ENCODE measurements around the gene POLE.

Gene POLE

GRCh38 chr12:132633398-132633797 is 53.7 kb downstream of the POLE start:
- DNase-seq (ENCODE audit: low read depth in 2 of 3, low spot score in 1 of 3), result no peak

DNA sequence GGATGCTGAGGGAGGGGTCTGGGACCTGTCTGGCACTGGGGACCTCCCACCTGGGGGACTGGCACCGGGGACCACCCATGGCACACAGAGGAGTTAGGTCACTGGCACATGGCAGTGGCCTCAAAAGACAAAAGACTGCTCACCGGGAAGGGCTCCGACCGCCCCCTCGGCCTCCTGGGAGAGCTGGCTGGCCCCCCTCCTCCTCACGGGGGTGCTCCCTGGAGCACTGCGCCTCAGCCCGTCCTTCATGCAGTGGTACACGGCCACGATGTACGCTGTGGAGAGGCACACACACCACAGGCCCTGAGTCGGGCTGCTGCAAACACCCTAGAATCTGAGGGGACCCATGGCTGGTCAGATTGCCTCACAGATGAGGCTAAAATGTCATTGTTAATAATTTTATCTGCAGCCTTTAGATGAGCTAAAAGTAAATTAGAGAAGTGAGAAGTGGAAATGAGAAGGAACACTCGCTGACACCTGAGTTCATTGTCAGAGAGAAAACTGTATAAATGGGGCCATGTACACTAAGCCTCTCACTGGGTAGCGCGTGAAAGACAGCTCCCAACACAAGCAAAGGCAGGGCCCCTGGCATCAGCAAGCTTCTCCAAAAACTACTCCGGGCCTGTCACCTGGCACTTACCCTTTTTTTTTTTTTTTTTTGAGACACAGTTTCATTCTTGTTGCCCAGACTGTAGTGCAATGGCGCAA is 54.5 kb downstream of the POLE start:
- DNase-seq (ENCODE audit: low read depth in 2 of 3, low spot score in 1 of 3), result no peak

DNA sequence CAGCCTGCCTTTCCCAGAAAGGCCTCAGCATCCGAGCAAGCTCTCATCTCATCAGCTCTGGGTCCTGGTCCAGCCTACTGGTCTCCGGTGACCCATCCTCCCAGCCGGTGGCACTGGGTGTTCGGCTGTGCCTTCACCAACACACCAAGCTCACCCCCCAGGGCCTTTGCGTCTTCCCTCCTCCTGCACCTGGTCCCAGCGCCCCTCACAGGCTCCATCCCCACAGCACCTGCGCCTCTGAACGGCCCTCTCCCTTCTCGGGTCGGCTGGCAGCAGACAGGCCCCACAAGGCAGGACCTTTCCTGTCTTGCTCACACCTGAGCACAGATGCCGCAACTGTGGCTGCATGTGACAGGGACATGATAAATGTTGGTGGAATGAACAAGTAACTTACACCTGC is 55.5 kb downstream of the POLE start:
- DNase-seq (ENCODE audit: low read depth in 2 of 3, low spot score in 1 of 3), result no peak

GRCh38 chr12:132630672-132631071 is 56.5 kb downstream of the POLE start:
- DNase-seq (ENCODE audit: low read depth in 2 of 3, low spot score in 1 of 3), result no peak

GRCh38 chr12:132629330-132629729 is 57.8 kb downstream of the POLE start:
- no peak for DNase-seq (ENCODE audit: low read depth in 2 of 3, low spot score in 1 of 3)

- no peak for DNase-seq (ENCODE audit: low read depth in 2 of 3, low spot score in 1 of 3)
Measured at GRCh38 chr12:132625731-132626430, 61.3 kb downstream of the POLE start.

- DNase-seq (ENCODE audit: low read depth in 2 of 3, low spot score in 1 of 3), result no peak
Measured at GRCh38 chr12:132624910-132625630, 62.1 kb downstream of the POLE start.

DNA sequence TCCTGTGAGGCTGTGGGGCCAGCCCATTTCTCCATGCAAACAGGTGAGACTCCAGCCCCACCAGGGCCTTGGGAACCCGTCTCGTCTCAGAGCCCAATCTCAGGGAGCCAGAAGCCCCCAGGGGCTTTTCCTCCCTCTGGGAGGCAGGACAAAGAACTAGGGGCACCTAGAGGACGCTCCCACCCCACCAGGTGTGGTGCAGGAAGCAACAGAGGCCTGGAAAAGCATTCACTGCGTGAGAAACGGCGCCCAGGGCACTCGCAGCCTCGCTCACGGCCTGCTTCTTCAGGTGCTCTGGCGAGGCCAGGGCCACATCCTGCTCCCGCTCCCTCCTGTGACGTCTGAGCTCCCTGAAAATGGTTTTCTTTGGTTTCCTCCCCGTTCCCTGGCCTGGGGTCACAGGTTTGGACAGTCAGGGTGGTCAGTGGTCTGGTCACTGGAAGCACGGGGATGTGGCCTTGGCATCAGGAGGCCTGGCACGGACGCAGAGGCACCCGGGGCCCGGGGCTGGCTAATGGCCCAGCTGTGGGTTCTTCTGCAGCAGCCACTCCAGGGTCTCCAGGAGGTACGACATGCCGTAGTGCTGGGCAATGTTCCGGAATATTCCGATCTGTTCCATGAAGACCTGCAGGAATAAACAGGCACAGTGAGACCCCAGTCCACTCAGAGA is 62.8 kb downstream of the POLE start:
- no peak for DNase-seq (ENCODE audit: low read depth in 2 of 3, low spot score in 1 of 3)

- no peak for DNase-seq (ENCODE audit: low read depth in 2 of 3, low spot score in 1 of 3)
Measured at GRCh38 chr12:132623072-132623869, 63.9 kb downstream of the POLE start.

DNA sequence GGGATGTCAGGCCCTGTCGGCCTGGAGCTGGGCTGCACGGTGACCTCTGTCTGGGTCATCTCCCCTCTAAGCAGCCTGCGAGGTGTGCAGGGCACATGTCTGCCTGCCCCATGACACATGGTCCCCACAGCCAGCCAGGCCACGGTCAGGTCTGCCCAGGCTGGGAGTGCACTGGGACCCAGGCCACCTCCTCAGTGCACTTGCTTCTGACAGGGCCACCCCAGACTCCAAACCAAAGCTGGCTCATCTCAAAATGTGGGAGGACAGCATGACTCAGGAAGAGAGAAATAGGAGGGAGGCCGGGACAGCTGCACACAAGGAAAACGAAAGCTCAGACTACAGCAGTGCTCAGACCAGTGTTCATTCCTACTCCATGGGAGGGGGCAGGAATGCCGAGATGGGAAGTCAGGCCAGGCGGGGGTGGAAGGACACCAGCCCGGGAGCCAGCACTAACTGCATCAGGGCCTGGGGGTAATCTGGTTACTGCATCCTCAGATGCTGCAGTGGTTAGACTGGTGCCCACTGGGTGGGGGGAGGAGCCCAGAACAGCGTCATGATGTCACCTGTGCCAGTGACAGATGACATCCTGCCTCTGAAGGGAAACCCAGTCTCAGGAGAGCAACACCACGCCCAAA is 64.6 kb downstream of the POLE start:
- DNase-seq (ENCODE audit: low read depth in 2 of 3, low spot score in 1 of 3), result no peak

GRCh38 chr12:132621657-132622435 is 65.3 kb downstream of the POLE start:
- DNase-seq (ENCODE audit: low read depth in 2 of 3, low spot score in 1 of 3), result no peak

- no peak for DNase-seq (ENCODE audit: low read depth in 2 of 3, low spot score in 1 of 3)
Measured at GRCh38 chr12:132620899-132621656, 66.1 kb downstream of the POLE start.

- no peak for DNase-seq (ENCODE audit: low read depth in 2 of 3, low spot score in 1 of 3)
Measured at GRCh38 chr12:132620113-132620898, 66.8 kb downstream of the POLE start.

GRCh38 chr12:132619386-132620112 is 67.6 kb downstream of the POLE start:
- DNase-seq (ENCODE audit: low read depth in 2 of 3, low spot score in 1 of 3), result no peak

GRCh38 chr12:132619071-132619385 is 68.1 kb downstream of the POLE start:
- no peak for DNase-seq (ENCODE audit: low read depth in 2 of 3, low spot score in 1 of 3)

DNA sequence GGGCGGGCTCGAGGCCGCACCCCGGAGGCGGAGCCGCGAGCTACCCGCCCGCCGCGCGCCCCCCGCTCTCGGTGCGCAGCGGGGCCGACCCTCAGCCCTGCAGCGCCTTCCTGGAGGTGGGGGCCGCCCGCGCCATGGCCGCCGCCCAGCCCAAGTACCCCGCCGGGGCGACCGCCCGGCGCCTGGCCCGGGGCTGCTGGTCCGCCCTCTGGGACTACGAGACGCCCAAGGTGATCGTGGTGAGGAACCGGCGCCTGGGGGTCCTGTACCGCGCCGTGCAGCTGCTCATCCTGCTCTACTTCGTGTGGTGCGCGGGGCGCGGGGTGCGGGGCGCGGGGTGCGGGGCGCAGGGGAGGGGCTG is 68.5 kb downstream of the POLE start, which contains the start of gene P2RX2:
P2RX2 (plus strand) TSS at position 94 of the 361 bp plus-strand sequence; CDS start at position 135, 41 bp downstream.
- no peak for DNase-seq (ENCODE audit: low read depth in 2 of 3, low spot score in 1 of 3)

Data from stimulated activated CD4-positive, alpha-beta T cell treated with anti-CD3 and anti-CD28 coated beads, Interleukin-12 subunit alpha, Interleukin-12 subunit beta, amount 100 ng/mL, for 48 hours (primary cell).